ENCODE measurements around the gene SPATA17. TPM values are rescaled to one million over a fixed set of nuclear protein-coding genes. Genes with fewer than 3 reads are reported as not detected.

SPATA17 gene
- total RNA-seq, 1 experiment from 2014 or later: not detected

GRCh38 chr1:217805792-217806191 is 174.6 kb downstream of the SPATA17 start:
- POLR2A ChIA-PET (ENCODE audit: low non-redundant PET): no interaction called here
- intact Hi-C loops (cut with micrococcal nuclease; ENCODE audit: unreplicated experiment): no loop called here

GRCh38 chr1:217812175-217812574 is 181.0 kb downstream of the SPATA17 start:
- ChIA-PET POLR2A (ENCODE audit: low non-redundant PET) (no interaction called here), CTCF (no interaction called here)
- Histone ChIP-seq H3K4me1 (ENCODE audit: insufficient read depth, low read length, poor library complexity, severe bottlenecking) (no peaks in the 10 kb centered on the region), H3K27me3 (replicated peaks; ENCODE audit: insufficient read depth, low read depth, low read length, poor library complexity) (no peaks in the 10 kb centered on the region), H3K36me3 (ENCODE audit: insufficient read depth, low read length, poor library complexity, severe bottlenecking) (no peaks in the 10 kb centered on the region), H3K4me3 (ENCODE audit: low read depth, low read length, poor library complexity, severe bottlenecking) (no peak overlapping the region), H3K9me3 (ENCODE audit: low read depth, low read length, poor library complexity, severe bottlenecking) (no peaks in the 10 kb centered on the region), H3K27ac (ENCODE audit: low read depth, low read length, poor library complexity, severe bottlenecking) (no peak overlapping the region)
- intact Hi-C loops (cut with micrococcal nuclease; ENCODE audit: unreplicated experiment): no loop called here
- TF ChIP-seq EZH2 (IDR thresholded peaks at IDR 0.05; ENCODE audit: borderline replicate concordance, low read depth, low read length, poor library complexity, severe bottlenecking) (no peak), CTCF (conservative IDR thresholded peaks at IDR 0.05; ENCODE audit: low read depth, low read length) (no peak)
- BruUV-seq (replicated peaks): no TSS peak
- no peak for DNase-seq (ENCODE audit: low spot score)

More at GRCh38 chr1:217805792-217806191, 174.6 kb downstream of the SPATA17 start:
- TF ChIP-seq EZH2 (IDR thresholded peaks at IDR 0.05; ENCODE audit: borderline replicate concordance, low read depth, low read length, poor library complexity, severe bottlenecking): no peak
- TF ChIP-seq CTCF (conservative IDR thresholded peaks at IDR 0.05; ENCODE audit: low read depth, low read length): no peak
- CTCF ChIA-PET: no interaction called here
- H3K4me1 ChIP-seq (ENCODE audit: insufficient read depth, low read length, poor library complexity, severe bottlenecking): no peaks in the 10 kb centered on the region
- H3K36me3 ChIP-seq (ENCODE audit: insufficient read depth, low read length, poor library complexity, severe bottlenecking): no peaks in the 10 kb centered on the region
- no TSS peak for BruUV-seq (replicated peaks)
- H3K27me3 ChIP-seq (replicated peaks; ENCODE audit: insufficient read depth, low read depth, low read length, poor library complexity): no peaks in the 10 kb centered on the region
- H3K4me3 ChIP-seq (ENCODE audit: low read depth, low read length, poor library complexity, severe bottlenecking): no peak overlapping the region
- no peaks in the 10 kb centered on the region for H3K9me3 ChIP-seq (ENCODE audit: low read depth, low read length, poor library complexity, severe bottlenecking)
- DNase-seq (ENCODE audit: low spot score): no peak
- no peak overlapping the region for H3K27ac ChIP-seq (ENCODE audit: low read depth, low read length, poor library complexity, severe bottlenecking)

GRCh38 chr1:217813031-217813430 is 181.9 kb downstream of the SPATA17 start:
- H3K27me3 ChIP-seq (replicated peaks; ENCODE audit: insufficient read depth, low read depth, low read length, poor library complexity): no peaks in the 10 kb centered on the region
- H3K36me3 ChIP-seq (ENCODE audit: insufficient read depth, low read length, poor library complexity, severe bottlenecking): no peaks in the 10 kb centered on the region
- no peak overlapping the region for H3K4me3 ChIP-seq (ENCODE audit: low read depth, low read length, poor library complexity, severe bottlenecking)
- intact Hi-C loops (cut with micrococcal nuclease; ENCODE audit: unreplicated experiment): no loop called here
- POLR2A ChIA-PET (ENCODE audit: low non-redundant PET): interaction anchor here (0.6 kb wide), 1 partner anchor 50 kb away, joined by 5 read pairs; no protein-coding TSS in a partner anchor
- no peaks in the 10 kb centered on the region for H3K9me3 ChIP-seq (ENCODE audit: low read depth, low read length, poor library complexity, severe bottlenecking)
- no TSS peak for BruUV-seq (replicated peaks)
- no peak for DNase-seq (ENCODE audit: low spot score)
- H3K27ac ChIP-seq (ENCODE audit: low read depth, low read length, poor library complexity, severe bottlenecking): no peak overlapping the region
- no peaks in the 10 kb centered on the region for H3K4me1 ChIP-seq (ENCODE audit: insufficient read depth, low read length, poor library complexity, severe bottlenecking)
- CTCF ChIA-PET: no interaction called here
- TF ChIP-seq EZH2 (IDR thresholded peaks at IDR 0.05; ENCODE audit: borderline replicate concordance, low read depth, low read length, poor library complexity, severe bottlenecking): no peak
- TF ChIP-seq CTCF (conservative IDR thresholded peaks at IDR 0.05; ENCODE audit: low read depth, low read length): no peak

Measured in A673 (cell line).